Fibroblast of the aortic adventitia (primary cell): ENCODE results near the gene NCAPD3. TPM values are rescaled to one million over a fixed set of nuclear protein-coding genes. Genes with fewer than 3 reads are reported as not detected.

Experiments used
- DNase-seq: peaks from one replicate; pipeline ENCODE4 v3.0.0-alpha.2; 2010; ENCODE audit warnings: low read depth
- H3K4me3 ChIP-seq: 2 replicates; pipeline ENCODE4 v1.5.1; 2011; ENCODE audit warnings: low read depth, mild to moderate bottlenecking, control low read depth, low read length, moderate library complexity
- CTCF ChIP-seq: IDR thresholded peaks from 2 replicates; pipeline ENCODE4 v1.5.1; 2011; ENCODE audit warnings: mild to moderate bottlenecking, low read length, control low read depth, inconsistent platforms; ENCODE audit not compliant: insufficient read depth
- total RNA-seq: library from RNA; depleted of rRNA; stranded (reverse); fragments of >200 nt; gene quantifications from 2 replicates; pipeline ENCODE4 v1.2.3, GENCODE V29; 2012; ENCODE audit warnings: low replicate concordance

NCAPD3 gene
- total RNA-seq, 1 donor: 29.7 TPM

DNA sequence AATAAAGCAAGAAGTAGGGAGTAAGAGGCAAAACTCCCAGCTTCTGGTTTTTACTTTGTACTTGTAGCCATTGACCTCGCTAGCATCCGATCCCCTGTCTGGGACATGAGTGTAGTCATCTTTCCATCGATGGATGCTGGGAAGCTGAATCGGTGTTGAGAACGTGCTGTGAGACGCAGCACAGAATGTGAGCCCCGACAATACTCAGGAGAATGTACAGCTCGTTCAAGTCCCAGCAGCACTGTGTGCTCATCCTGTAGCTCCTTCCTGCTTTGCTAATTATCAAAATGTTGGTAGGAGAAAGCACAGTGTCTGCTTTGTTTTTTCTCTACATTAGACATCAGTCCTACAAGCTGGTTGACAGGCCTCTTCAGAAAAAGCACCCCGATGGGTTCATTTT, 98.3 kb downstream of the NCAPD3 start:
- TF ChIP-seq CTCF: no peak
- peak overlapping the region; percentile 60 for H3K4me3 ChIP-seq
- no peak for DNase-seq

DNA sequence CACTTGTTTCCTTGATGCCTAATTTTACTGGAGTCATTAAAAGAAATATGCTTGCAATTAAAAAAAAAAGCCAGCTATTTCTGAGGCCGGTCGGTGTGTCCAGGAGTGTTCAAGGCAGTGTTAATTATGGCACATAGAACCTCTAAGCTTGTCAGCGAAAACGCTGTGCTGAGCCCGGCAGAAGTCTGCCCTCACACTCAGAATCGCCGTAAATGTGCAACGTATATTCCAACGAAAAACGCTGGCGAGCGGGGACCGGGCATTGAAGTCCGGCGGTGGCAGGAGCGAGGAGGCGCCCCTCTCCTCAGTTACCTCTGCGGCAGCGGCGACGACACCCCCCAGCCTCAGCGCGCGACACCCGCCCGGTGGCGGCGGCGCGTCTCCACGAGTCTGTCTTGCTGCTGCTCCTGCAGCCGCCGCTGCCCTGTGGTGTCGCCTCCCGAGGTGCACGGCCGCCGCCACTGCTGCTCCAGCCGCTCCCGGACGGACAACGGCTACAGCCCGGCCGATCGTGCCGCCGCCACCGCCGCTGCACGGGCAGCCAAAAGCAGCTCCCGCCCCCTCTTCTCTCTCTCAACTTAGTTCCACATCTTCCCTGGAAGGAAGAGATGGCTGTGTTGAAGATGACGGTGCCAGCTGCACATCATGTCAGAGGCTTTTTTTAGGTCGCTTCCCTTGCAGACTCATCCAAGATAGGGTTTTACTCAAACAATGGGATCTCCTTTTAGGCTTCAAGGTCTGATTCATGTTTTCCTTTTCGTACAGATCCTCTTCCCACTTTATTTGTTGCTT, 98.9 kb downstream of the NCAPD3 start:
- H3K4me3 ChIP-seq: peak overlapping the region; percentile 60
- no peak for TF ChIP-seq CTCF
- peak; percentile 78 for DNase-seq

- peak; percentile 72 for DNase-seq
- peak overlapping the region; percentile 52 for H3K4me3 ChIP-seq
- no peak for TF ChIP-seq CTCF
Measured at GRCh38 chr11:134120921-134121526, 102.7 kb downstream of the NCAPD3 start.

DNA sequence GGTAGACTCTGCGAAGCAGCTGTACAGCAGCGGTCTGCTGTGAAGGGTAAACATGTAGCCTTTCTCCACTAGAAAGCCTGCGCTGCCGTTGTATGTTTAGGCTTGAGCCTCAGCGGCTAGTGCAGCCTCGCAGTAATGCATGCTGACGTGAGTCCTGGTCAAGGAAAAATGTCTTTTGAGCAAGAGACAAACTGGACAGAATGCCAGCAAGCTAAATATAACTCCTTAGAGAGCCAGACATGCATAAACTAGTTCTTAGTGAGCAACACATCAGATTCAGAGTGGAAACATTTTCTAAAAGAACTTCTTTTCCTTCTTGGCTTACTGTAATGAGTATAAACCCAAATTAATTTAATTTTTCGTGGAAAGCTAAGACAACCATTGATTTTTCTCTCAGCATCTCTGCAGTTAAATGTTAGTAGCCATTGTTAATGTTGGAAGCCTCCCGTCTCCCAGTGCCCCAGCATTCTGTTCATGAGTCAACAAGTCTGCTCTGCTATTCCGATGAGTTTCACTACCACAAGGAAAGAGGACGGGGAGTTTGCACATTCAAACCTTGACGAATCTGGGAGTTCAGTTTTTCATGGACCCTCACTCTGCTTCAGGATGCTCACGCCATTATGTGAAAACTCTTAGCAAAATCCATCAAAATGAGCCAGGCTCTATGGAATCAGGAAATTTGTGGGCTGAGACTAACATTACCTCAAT, 103.5 kb downstream of the NCAPD3 start:
- no peak for TF ChIP-seq CTCF
- DNase-seq: peak; percentile 97
- H3K4me3 ChIP-seq: peak overlapping the region; percentile 52

DNA sequence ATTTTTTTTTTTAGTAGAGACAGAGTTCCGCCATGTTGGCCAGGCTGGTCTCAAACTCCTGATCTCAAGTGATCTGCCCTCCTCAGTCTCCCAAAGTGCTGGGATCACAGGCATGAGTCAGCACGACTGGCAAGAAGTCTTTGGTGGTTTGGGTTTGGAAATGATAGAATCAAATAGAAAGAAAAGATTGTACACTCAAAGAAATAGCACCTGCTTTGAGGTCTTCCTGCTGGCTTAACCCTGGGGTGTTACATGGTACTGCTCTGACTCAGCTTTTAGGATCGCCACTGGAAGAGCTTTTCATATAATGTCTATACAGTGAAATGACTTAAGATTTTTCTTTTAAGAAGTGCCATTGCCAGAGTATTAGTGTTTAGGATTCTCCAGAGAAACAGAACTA, 104.7 kb downstream of the NCAPD3 start:
- DNase-seq: peak; percentile 61
- TF ChIP-seq CTCF: no peak
- no peak overlapping the region for H3K4me3 ChIP-seq

- no peak overlapping the region for H3K4me3 ChIP-seq
- no peak for TF ChIP-seq CTCF
- DNase-seq: no peak
Measured at GRCh38 chr11:134118006-134118405, 105.8 kb downstream of the NCAPD3 start.
